K562 (cell line): ENCODE data around the gene ZNF844. TPM values are rescaled to one million over a fixed set of nuclear protein-coding genes. Genes with fewer than 3 reads are reported as not detected.

Experiments used
- HNRNPLL ChIP-seq: fragments of 200-400 bp; formaldehyde crosslinking; IDR thresholded peaks from 2 replicates; pipeline ENCODE4 v1.6.1; 2017; ENCODE audit warnings: low read length, low read depth, mild to moderate bottlenecking; ENCODE audit not compliant: poor library complexity, severe bottlenecking
- KDM5B ChIP-seq: fragments of 200-600 bp; sonication (generic); IDR thresholded peaks from 2 replicates; pipeline ENCODE4 v1.6.1; 2012; ENCODE audit warnings: low read depth, mild to moderate bottlenecking, moderate library complexity, low read length, control low read depth, inconsistent platforms; ENCODE audit not compliant: insufficient replicate concordance
- RBFOX2 ChIP-seq: fragments of 200-400 bp; formaldehyde crosslinking; IDR thresholded peaks from 2 replicates; pipeline ENCODE4 v1.6.1; 2017; ENCODE audit warnings: low read depth, mild to moderate bottlenecking, low read length, moderate library complexity
- TAF7 ChIP-seq: fragments of 450-650 bp; IDR thresholded peaks from 2 replicates; pipeline ENCODE4 v1.6.1; 2016; ENCODE audit warnings: missing genetic modification characterization, missing compliant biosample characterization
- ZBTB7A ChIP-seq: IDR thresholded peaks from 2 replicates; pipeline ENCODE4 v1.6.1; 2011; ENCODE audit warnings: low read depth, mild to moderate bottlenecking, low read length, moderate library complexity, borderline replicate concordance; ENCODE audit not compliant: control insufficient read depth
- ZNF444 ChIP-seq: fragments of 250-450 bp; sonication (Bioruptor Pico); IDR thresholded peaks from 2 replicates; pipeline ENCODE4 v1.4.0; 2020; ENCODE audit warnings: mild to moderate bottlenecking, moderate library complexity
- polyA plus RNA-seq, 8 experiments: library from polyadenylated mRNA; depleted of rRNA in 4 of 8; stranded (reverse) in 5 of 8; unstranded in 3 of 8; fragments of >200 nt; fragmentation: Nextera tagmentation in 2 of 8; fragmentation: Illumina TruSeq in 1 of 8; extraction: Ambion mirVana in 2 of 8; extraction: Trizol in 1 of 8; gene quantifications; 2 replicates each; pipeline versions ENCODE4 v1.2.1 to v1.2.3, GENCODE V29; 2011 to 2014; ENCODE audit warnings: inconsistent platforms in 1 of 8, missing spikeins in 1 of 8
- total RNA-seq, 7 experiments: library from RNA; depleted of rRNA in 6 of 7; stranded (reverse); fragments of >200 nt in 6 of 7; fragmentation: Illumina TruSeq in 2 of 7; extraction: Trizol in 2 of 7; gene quantifications; 2 replicates each; pipeline versions ENCODE4 v1.2.1 to v1.2.3, GENCODE V29; 2011 to 2021; ENCODE audit warnings: low replicate concordance in 1 of 7
- TF ChIP-seq, protein P1 (sequence below): fragments of 450-650 bp; IDR thresholded peaks from 2 replicates; pipeline ENCODE4 v1.6.1; 2018; ENCODE audit not compliant: partially characterized antibody
- TF ChIP-seq, protein P2 (sequence below), 2 experiments: IDR thresholded peaks; 2 replicates each; pipeline ENCODE4 v1.6.1; 2012; ENCODE audit warnings: improper control_type of control experiment in 2 of 2, low read depth in 2 of 2, low read length in 2 of 2, borderline replicate concordance in 1 of 2
- TF ChIP-seq, protein P3 (sequence below), 2 experiments: fragments of 450-650 bp in 1 of 2; sonication (generic) in 1 of 2; formaldehyde crosslinking in 1 of 2; IDR thresholded peaks; 2 replicates each; pipeline versions ENCODE4 v1.7.1 to v1.9.0; 2016 to 2022; ENCODE audit warnings: inconsistent platforms in 1 of 2, mild to moderate bottlenecking in 1 of 2, missing genetic modification reagents in 1 of 2

ZNF844 gene
- total and polyA plus RNA-seq, 9 of the 15 experiments (the other 6 are each of a cell fraction or from before 2014, with no cell fraction given) = 0.80 to 4.5 (median 2.2) TPM

DNA sequence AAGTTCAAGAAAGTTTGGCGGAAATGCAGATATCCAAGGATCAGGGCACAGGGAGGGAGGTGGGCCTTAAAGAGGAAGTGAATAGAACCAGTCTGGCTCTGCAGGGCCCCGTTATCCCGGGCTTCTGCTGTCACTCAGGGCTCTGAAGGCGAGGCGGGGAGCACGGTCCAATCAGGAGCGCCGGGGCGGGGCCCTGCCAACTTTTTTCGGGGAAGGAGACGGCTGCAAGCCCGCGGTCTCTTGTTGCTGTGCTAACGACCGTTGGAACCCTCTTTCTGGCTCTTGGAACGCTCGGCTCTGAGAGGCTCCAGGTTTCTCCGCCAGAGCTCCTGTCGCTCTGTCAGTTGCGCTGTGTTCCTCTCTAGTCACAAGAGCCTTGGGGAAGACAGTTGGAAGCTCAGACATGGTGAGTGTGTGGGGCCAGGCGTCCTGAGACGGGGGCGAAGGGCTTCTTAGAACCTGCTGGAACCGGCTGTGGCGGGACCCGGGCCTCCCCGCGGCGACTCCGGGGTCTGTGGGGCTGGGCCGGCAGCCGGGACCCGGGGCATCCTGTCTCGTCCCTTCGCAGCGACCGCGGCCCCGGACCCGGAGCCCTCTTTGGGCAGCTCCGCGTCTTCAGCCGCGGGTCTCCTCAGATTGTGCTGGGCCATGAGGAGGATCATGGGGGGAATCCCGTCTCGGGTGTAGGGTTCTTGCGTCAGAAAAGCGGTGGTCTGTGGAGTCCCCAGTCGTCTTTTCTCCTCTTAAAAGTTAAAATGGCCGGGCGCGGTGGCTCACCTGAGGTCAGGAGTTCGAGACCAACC is 27.7 kb downstream of the ZNF844 start (continued):
- TF ChIP-seq, protein P1, sequence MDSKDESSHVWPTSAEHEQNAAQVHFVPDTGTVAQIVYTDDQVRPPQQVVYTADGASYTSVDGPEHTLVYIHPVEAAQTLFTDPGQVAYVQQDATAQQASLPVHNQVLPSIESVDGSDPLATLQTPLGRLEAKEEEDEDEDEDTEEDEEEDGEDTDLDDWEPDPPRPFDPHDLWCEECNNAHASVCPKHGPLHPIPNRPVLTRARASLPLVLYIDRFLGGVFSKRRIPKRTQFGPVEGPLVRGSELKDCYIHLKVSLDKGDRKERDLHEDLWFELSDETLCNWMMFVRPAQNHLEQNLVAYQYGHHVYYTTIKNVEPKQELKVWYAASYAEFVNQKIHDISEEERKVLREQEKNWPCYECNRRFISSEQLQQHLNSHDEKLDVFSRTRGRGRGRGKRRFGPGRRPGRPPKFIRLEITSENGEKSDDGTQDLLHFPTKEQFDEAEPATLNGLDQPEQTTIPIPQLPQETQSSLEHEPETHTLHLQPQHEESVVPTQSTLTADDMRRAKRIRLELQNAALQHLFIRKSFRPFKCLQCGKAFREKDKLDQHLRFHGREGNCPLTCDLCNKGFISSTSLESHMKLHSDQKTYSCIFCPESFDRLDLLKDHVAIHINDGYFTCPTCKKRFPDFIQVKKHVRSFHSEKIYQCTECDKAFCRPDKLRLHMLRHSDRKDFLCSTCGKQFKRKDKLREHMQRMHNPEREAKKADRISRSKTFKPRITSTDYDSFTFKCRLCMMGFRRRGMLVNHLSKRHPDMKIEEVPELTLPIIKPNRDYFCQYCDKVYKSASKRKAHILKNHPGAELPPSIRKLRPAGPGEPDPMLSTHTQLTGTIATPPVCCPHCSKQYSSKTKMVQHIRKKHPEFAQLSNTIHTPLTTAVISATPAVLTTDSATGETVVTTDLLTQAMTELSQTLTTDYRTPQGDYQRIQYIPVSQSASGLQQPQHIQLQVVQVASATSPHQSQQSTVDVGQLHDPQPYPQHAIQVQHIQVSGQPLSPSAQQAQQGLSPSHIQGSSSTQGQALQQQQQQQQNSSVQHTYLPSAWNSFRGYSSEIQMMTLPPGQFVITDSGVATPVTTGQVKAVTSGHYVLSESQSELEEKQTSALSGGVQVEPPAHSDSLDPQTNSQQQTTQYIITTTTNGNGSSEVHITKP = peak; percentile 56
- peak; percentile 12 for TF ChIP-seq HNRNPLL
- TF ChIP-seq, protein P2, sequence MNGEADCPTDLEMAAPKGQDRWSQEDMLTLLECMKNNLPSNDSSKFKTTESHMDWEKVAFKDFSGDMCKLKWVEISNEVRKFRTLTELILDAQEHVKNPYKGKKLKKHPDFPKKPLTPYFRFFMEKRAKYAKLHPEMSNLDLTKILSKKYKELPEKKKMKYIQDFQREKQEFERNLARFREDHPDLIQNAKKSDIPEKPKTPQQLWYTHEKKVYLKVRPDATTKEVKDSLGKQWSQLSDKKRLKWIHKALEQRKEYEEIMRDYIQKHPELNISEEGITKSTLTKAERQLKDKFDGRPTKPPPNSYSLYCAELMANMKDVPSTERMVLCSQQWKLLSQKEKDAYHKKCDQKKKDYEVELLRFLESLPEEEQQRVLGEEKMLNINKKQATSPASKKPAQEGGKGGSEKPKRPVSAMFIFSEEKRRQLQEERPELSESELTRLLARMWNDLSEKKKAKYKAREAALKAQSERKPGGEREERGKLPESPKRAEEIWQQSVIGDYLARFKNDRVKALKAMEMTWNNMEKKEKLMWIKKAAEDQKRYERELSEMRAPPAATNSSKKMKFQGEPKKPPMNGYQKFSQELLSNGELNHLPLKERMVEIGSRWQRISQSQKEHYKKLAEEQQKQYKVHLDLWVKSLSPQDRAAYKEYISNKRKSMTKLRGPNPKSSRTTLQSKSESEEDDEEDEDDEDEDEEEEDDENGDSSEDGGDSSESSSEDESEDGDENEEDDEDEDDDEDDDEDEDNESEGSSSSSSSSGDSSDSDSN (IDR thresholded peaks at IDR 0.05; ENCODE audit: borderline replicate concordance in 1 of 2, low read depth in 2 of 2, low read length in 2 of 2) = 0 out of 4 replicates have a peak, but pooled peaks of 1 of the 2 experiments have one; percentile 58
- TF ChIP-seq, protein P3, sequence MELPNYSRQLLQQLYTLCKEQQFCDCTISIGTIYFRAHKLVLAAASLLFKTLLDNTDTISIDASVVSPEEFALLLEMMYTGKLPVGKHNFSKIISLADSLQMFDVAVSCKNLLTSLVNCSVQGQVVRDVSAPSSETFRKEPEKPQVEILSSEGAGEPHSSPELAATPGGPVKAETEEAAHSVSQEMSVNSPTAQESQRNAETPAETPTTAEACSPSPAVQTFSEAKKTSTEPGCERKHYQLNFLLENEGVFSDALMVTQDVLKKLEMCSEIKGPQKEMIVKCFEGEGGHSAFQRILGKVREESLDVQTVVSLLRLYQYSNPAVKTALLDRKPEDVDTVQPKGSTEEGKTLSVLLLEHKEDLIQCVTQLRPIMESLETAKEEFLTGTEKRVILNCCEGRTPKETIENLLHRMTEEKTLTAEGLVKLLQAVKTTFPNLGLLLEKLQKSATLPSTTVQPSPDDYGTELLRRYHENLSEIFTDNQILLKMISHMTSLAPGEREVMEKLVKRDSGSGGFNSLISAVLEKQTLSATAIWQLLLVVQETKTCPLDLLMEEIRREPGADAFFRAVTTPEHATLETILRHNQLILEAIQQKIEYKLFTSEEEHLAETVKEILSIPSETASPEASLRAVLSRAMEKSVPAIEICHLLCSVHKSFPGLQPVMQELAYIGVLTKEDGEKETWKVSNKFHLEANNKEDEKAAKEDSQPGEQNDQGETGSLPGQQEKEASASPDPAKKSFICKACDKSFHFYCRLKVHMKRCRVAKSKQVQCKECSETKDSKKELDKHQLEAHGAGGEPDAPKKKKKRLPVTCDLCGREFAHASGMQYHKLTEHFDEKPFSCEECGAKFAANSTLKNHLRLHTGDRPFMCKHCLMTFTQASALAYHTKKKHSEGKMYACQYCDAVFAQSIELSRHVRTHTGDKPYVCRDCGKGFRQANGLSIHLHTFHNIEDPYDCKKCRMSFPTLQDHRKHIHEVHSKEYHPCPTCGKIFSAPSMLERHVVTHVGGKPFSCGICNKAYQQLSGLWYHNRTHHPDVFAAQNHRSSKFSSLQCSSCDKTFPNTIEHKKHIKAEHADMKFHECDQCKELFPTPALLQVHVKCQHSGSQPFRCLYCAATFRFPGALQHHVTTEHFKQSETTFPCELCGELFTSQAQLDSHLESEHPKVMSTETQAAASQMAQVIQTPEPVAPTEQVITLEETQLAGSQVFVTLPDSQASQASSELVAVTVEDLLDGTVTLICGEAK (IDR thresholded peaks at IDR 0.05) = peak; percentile 54
- TF ChIP-seq, protein P3 (CRISPR knock-in tag; IDR thresholded peaks at IDR 0.05) = no peak
- 0 out of 2 replicates have a peak, but pooled peaks have one; percentile 30 for TF ChIP-seq TAF7 (tag)
- peak; percentile 66 for TF ChIP-seq KDM5B
- 0 out of 2 replicates have a peak, but pooled peaks have one; percentile 2 for TF ChIP-seq ZBTB7A
- no peak for TF ChIP-seq ZNF444 (CRISPR knock-in tag)
- TF ChIP-seq RBFOX2 = peak; percentile 86
